Measurements from ENCODE around the gene RNFT2.

RNFT2 gene

GRCh38 chr12:116827432-116827831, 89.3 kb downstream of the RNFT2 start:
- H3K27ac ChIP-seq = no peak overlapping the region
- TF ChIP-seq ZFX (IDR thresholded peaks at IDR 0.05) = no peak
- no peak for TF ChIP-seq CTCF (conservative IDR thresholded peaks at IDR 0.05)

- TF ChIP-seq CTCF (conservative IDR thresholded peaks at IDR 0.05) = no peak
- no peak for TF ChIP-seq ZFX (IDR thresholded peaks at IDR 0.05)
- H3K27ac ChIP-seq = no peak overlapping the region
Measured at GRCh38 chr12:116832353-116832752, 94.2 kb downstream of the RNFT2 start.

- TF ChIP-seq CTCF (conservative IDR thresholded peaks at IDR 0.05) (no peak), ZFX (IDR thresholded peaks at IDR 0.05) (no peak)
- H3K27ac ChIP-seq = no peak overlapping the region
Measured at GRCh38 chr12:116833474-116833873, 95.4 kb downstream of the RNFT2 start.

GRCh38 chr12:116835484-116835883, 97.4 kb downstream of the RNFT2 start:
- no peak overlapping the region for H3K27ac ChIP-seq
- TF ChIP-seq CTCF (conservative IDR thresholded peaks at IDR 0.05) (no peak), ZFX (IDR thresholded peaks at IDR 0.05) (no peak)

- H3K27ac ChIP-seq = no peak overlapping the region
- TF ChIP-seq CTCF (conservative IDR thresholded peaks at IDR 0.05) = no peak
- TF ChIP-seq ZFX (IDR thresholded peaks at IDR 0.05) = no peak
Measured at GRCh38 chr12:116837097-116837496, 99.0 kb downstream of the RNFT2 start.

- no peak for TF ChIP-seq ZFX (IDR thresholded peaks at IDR 0.05)
- no peak for TF ChIP-seq CTCF (conservative IDR thresholded peaks at IDR 0.05)
- H3K27ac ChIP-seq = no peak overlapping the region
Measured at GRCh38 chr12:116838365-116838764, 100.2 kb downstream of the RNFT2 start.

- H3K27ac ChIP-seq = no peak overlapping the region
- TF ChIP-seq ZFX (IDR thresholded peaks at IDR 0.05) (no peak), CTCF (conservative IDR thresholded peaks at IDR 0.05) (no peak)
Measured at GRCh38 chr12:116839287-116839830, 101.2 kb downstream of the RNFT2 start.
